ENCODE results near the gene PPP1R7.

Gene PPP1R7

DNA sequence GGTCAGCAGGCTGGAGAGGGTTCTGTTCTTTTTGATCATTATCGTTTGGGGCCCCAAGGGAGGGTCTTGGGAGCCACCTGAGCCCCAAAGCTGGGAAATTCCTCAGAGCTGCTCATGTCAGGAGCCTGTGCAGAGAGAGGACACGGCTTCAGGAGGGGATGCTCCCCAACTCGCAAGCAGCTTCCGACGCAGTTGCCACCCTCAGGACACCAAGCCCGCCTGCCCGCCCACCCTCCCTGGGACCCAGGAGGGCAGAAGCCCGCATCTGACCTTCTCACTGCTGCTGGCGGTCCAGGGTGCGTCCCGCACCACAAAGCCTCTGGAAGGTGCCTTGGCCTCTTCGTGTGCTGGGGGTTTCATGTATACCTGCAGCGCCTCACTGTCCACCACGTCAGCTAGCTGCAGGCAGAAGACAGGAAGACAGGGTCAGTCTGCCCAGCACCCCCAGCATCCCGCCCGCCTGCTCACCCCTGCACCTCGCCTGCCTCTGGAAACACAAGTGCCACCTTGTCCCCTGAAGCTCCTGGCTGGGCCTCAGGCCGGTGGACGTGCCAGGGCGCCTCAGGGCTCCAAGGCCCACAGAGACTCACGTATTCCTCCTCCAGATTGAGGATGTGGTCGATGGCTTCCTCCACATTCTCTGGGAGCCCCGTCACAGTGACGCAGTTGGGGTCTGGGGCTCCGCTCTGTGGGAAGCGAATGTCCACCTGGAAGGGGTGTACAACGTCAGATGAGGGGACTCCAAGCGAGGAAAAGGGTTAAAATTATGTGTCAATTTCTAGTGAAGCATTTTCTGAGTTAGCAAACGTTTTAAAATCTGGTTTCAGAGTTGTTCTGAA is 79.5 kb downstream of the PPP1R7 start:
- no peak for TF ChIP-seq CTCF (IDR thresholded peaks at IDR 0.05)
- no peak for DNase-seq (ENCODE audit: low spot score)
- no peak overlapping the region for H3K4me3 ChIP-seq
- no peak overlapping the region for H3K27ac ChIP-seq

- DNase-seq (ENCODE audit: low spot score): no peak
- H3K4me3 ChIP-seq: no peak overlapping the region
- TF ChIP-seq CTCF (IDR thresholded peaks at IDR 0.05): no peak
- no peak overlapping the region for H3K27ac ChIP-seq
Measured at GRCh38 chr2:241230435-241230834, 80.2 kb downstream of the PPP1R7 start.

DNA sequence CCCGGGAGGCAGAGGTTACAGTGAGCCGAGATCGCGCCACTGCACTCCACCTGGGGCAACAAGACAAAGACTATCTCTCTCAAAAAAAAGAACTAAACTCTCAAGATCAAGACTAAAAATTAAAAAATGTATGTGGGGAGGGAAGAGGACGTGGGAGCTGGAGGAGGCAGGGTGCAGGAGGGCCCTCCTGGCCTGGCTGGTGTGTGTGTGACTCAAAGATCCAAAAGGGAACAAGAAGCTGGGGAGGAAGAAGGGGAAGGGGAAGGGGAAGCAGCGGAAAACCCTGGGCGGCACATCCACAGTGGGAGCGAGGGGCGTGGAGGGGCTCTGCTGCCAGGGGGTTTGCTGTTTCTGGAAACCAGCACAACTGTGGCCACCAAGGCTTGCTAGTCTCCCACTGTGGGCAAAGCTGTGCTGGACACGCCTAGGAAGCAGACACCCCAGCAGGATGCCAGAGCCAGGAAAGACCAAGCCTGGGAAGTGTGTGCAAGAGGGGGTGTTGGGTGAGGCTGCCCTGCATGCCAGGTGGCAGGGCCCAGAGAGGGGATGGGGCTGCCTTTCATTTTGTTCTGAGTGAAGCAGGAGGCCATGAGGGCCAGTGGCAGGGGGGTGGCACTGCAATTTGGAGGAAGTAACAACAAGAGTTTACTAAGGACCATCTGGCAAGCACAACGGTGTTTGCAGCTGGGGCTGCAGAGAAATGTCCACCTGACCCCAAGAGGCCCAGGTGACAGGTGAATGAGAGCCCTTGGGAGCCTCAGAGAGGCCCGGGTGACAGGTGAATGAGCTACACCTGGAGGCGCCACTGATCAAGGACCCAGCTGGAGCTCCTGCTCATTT is 82.7 kb downstream of the PPP1R7 start:
- H3K4me3 ChIP-seq: no peak overlapping the region
- no peak for TF ChIP-seq CTCF (IDR thresholded peaks at IDR 0.05)
- no peak overlapping the region for H3K27ac ChIP-seq
- no peak for DNase-seq (ENCODE audit: low spot score)
